K562 (cell line): ENCODE measurements around the gene TOGARAM2. TPM values are rescaled to one million over a fixed set of nuclear protein-coding genes. Genes with fewer than 3 reads are reported as not detected.

ENCODE experiments used
- ATAC-seq: fragments of 200-7000 bp; cut with Tn5 transposase; 3 replicates; pipeline ENCODE4 v1.9.1; 2020; ENCODE audit warnings: moderate library complexity
- BruUV-seq: library from RNA; stranded (reverse); fragments of 400-500 nt; replicated peaks from 2 replicates; lab custom pipeline; 2021; lab: Mats Ljungman, UMichigan
- CTCF ChIA-PET: fragments of 300-600 bp; formaldehyde crosslinking; extraction: SDS; loops from one replicate; lab custom pipeline; 2021; ENCODE audit warnings: low intra/inter-chr PET ratio; lab: Yijun Ruan, JAX
- POLR2A ChIA-PET: fragments of 300-600, 350-650 bp; sonication (Branson Sonifier 250); formaldehyde crosslinking; extraction: SDS; loops from one replicate; lab custom pipeline; 2021; ENCODE audit warnings: antibody characterized with exemption, inconsistent platforms; lab: Yijun Ruan, JAX
- DNase-seq, 4 experiments: peaks; one replicate each; pipeline versions ENCODE4 v3.0.0 to v3.0.0-alpha.2; 2011 to 2018; ENCODE audit warnings: low spot score in 3 of 4, mixed read lengths in 3 of 4; ENCODE audit errors: extremely low read depth in 1 of 4
- FAIRE-seq: peaks from 2 replicates; lab custom pipeline; 2011; peaks lifted over from hg19 to GRCh38; lab: Jason Lieb, UNC
- H2AFZ ChIP-seq: 2 replicates; pipeline ENCODE4 v1.6.0; 2011; ENCODE audit warnings: low read depth, low read length, control low read depth, inconsistent platforms
- H3K27ac ChIP-seq: fragments of 200-600 bp; 3 replicates; pipeline ENCODE4 v1.8.0; 2011; ENCODE audit warnings: low read depth, mild to moderate bottlenecking, control low read depth, inconsistent platforms, low read length, moderate library complexity, mixed read lengths; ENCODE audit errors: extremely low read depth
- H3K27me3 ChIP-seq, 2 experiments: fragments of 300-600 bp in 1 of 2; 2 replicates in 1 of 2; 3 replicates in 1 of 2; pipeline versions ENCODE4 v1.6.0 to v1.8.0; 2011; ENCODE audit warnings: inconsistent platforms in 2 of 2, low read length in 2 of 2, mild to moderate bottlenecking in 1 of 2, mixed read lengths in 1 of 2, moderate library complexity in 1 of 2; ENCODE audit not compliant: control insufficient read depth in 2 of 2, insufficient read depth in 2 of 2
- H3K36me3 ChIP-seq: fragments of 300-600 bp; 3 replicates; pipeline ENCODE4 v1.8.0; 2011; ENCODE audit warnings: mild to moderate bottlenecking, low read length, inconsistent platforms; ENCODE audit not compliant: control insufficient read depth, insufficient read depth
- H3K4me1 ChIP-seq, 2 experiments: fragments of 200-600 bp in 1 of 2; replicated peaks in 1 of 2; 2 replicates in 1 of 2; 3 replicates in 1 of 2; pipeline versions ENCODE4 v1.5.1 to v1.8.0; 2011; ENCODE audit warnings: inconsistent platforms in 2 of 2, low read length in 2 of 2, mild to moderate bottlenecking in 1 of 2, mixed read lengths in 1 of 2, moderate library complexity in 1 of 2; ENCODE audit not compliant: control insufficient read depth in 2 of 2, insufficient read depth in 2 of 2
- H3K4me2 ChIP-seq: 2 replicates; pipeline ENCODE4 v1.6.1; 2011; ENCODE audit warnings: low read length, control low read depth, inconsistent platforms, mixed read lengths; ENCODE audit not compliant: insufficient read depth
- H3K4me3 ChIP-seq: fragments of 200-600 bp; sonication (generic), shearing (Covaris generic); 2 replicates; pipeline ENCODE4 v1.5.1; 2016; ENCODE audit warnings: control low read depth, inconsistent platforms
- H3K79me2 ChIP-seq: fragments of 200-600 bp; 3 replicates; pipeline ENCODE4 v1.8.0; 2011; ENCODE audit warnings: low read length, inconsistent platforms; ENCODE audit not compliant: control insufficient read depth, insufficient read depth
- H3K9ac ChIP-seq, 2 experiments: 2 replicates each; pipeline versions ENCODE4 v1.6.0 to v1.6.1; 2011; ENCODE audit warnings: low read depth in 2 of 2, low read length in 2 of 2, control low read depth in 1 of 2, inconsistent platforms in 1 of 2, mild to moderate bottlenecking in 1 of 2, mixed read lengths in 1 of 2; ENCODE audit not compliant: insufficient read depth in 1 of 2
- H3K9me1 ChIP-seq: one replicate; pipeline ENCODE4 v1.6.0; 2011; ENCODE audit warnings: inconsistent platforms, mild to moderate bottlenecking, low read length, moderate library complexity; ENCODE audit not compliant: control insufficient read depth, insufficient read depth
- H3K9me3 ChIP-seq: replicated peaks from 2 replicates; pipeline ENCODE4 v1.5.1; 2011; ENCODE audit warnings: low read depth, low read length, inconsistent platforms; ENCODE audit not compliant: control insufficient read depth, insufficient read depth
- H4K20me1 ChIP-seq: replicated peaks from 2 replicates; pipeline ENCODE4 v1.6.1; 2011; ENCODE audit warnings: low read length, inconsistent platforms, mixed read lengths; ENCODE audit not compliant: control insufficient read depth, insufficient read depth
- BCOR ChIP-seq: fragments of 450-650 bp; IDR thresholded peaks from 2 replicates; pipeline ENCODE4 v1.6.1; 2016
- CREB3 ChIP-seq: fragments of 450-650 bp; conservative IDR thresholded peaks from 2 replicates; pipeline ENCODE4 v1.6.1; 2016; ENCODE audit warnings: missing genetic modification characterization, low read depth, mild to moderate bottlenecking, missing compliant biosample characterization, moderate library complexity
- CXXC5 ChIP-seq: fragments of 250-450 bp; sonication (Bioruptor Pico); IDR thresholded peaks from 2 replicates; pipeline ENCODE4 v1.8.0; 2022; ENCODE audit warnings: inconsistent platforms, mild to moderate bottlenecking, moderate library complexity
- DMBX1 ChIP-seq: fragments of 250-450 bp; sonication (Bioruptor Pico); IDR thresholded peaks from 2 replicates; pipeline ENCODE4 v1.8.0; 2022; ENCODE audit warnings: inconsistent platforms, mild to moderate bottlenecking, moderate library complexity, borderline replicate concordance
- HDGF ChIP-seq: fragments of 450-650 bp; IDR thresholded peaks from 2 replicates; pipeline ENCODE4 v1.6.1; 2016
- MXI1 ChIP-seq: IDR thresholded peaks from 2 replicates; pipeline ENCODE4 v1.6.1; 2011; ENCODE audit warnings: low read depth, mild to moderate bottlenecking, improper control_type of control experiment, low read length
- NR3C1 ChIP-seq: sonication (generic); formaldehyde crosslinking; IDR thresholded peaks from 2 replicates; pipeline ENCODE4 v1.8.1; 2022; ENCODE audit warnings: missing genetic modification reagents
- PTRF ChIP-seq: fragments of 450-650 bp; IDR thresholded peaks from 2 replicates; pipeline ENCODE4 v1.6.1; 2016; ENCODE audit warnings: mild to moderate bottlenecking, missing genetic modification characterization, missing compliant biosample characterization
- UBTF ChIP-seq, 2 experiments: IDR thresholded peaks; 2 replicates each; pipeline ENCODE4 v1.6.1; 2012; ENCODE audit warnings: improper control_type of control experiment in 2 of 2, low read depth in 2 of 2, low read length in 2 of 2, borderline replicate concordance in 1 of 2
- ZBTB49 ChIP-seq: sonication (generic); formaldehyde crosslinking; IDR thresholded peaks from 2 replicates; pipeline ENCODE4 v1.8.0; 2022; ENCODE audit warnings: missing genetic modification reagents, mild to moderate bottlenecking, borderline replicate concordance
- ZNF551 ChIP-seq: fragments of 250-450 bp; sonication (Bioruptor Pico); IDR thresholded peaks from 2 replicates; pipeline ENCODE4 v1.5.0; 2021; ENCODE audit warnings: mild to moderate bottlenecking, moderate library complexity
- WGBS: fragments of 100-300 bp; shearing (Covaris generic); methylation state at CpG from one replicate; pipeline ENCODE4 v1.1.6; 2016; ENCODE audit warnings: low coverage, mixed read lengths; ENCODE audit not compliant: insufficient coverage; ENCODE audit errors: missing lambda C conversion rate; 5-methylcytosine and 5-hydroxymethylcytosine counted together
- in situ Hi-C: fragments of 300-500 bp; cut with MboI; formaldehyde crosslinking; loops from 4 replicates; pipeline ENCODE4 v1.15.0; 2018; ENCODE audit warnings: inconsistent platforms, mixed read lengths
- intact Hi-C: fragments of 100-400 bp; cut with micrococcal nuclease; formaldehyde crosslinking; loops from 2 replicates; pipeline ENCODE4 v1.14.2; 2022
- polyA plus RNA-seq, 8 experiments: library from polyadenylated mRNA; depleted of rRNA in 4 of 8; stranded (reverse) in 5 of 8; unstranded in 3 of 8; fragments of >200 nt; fragmentation: Nextera tagmentation in 2 of 8; fragmentation: Illumina TruSeq in 1 of 8; extraction: Ambion mirVana in 2 of 8; extraction: Trizol in 1 of 8; gene quantifications; 2 replicates each; pipeline versions ENCODE4 v1.2.1 to v1.2.3, GENCODE V29; 2011 to 2014; ENCODE audit warnings: inconsistent platforms in 1 of 8, missing spikeins in 1 of 8
- total RNA-seq, 7 experiments: library from RNA; depleted of rRNA in 6 of 7; stranded (reverse); fragments of >200 nt in 6 of 7; fragmentation: Illumina TruSeq in 2 of 7; extraction: Trizol in 2 of 7; gene quantifications; 2 replicates each; pipeline versions ENCODE4 v1.2.1 to v1.2.3, GENCODE V29; 2011 to 2021; ENCODE audit warnings: low replicate concordance in 1 of 7

Gene TOGARAM2
- total and polyA plus RNA-seq, 9 of the 15 experiments (the other 6 are each of a cell fraction or from before 2014, with no cell fraction given), result not detected

- no TSS peak for BruUV-seq
- no peak for ATAC-seq
- TF ChIP-seq CREB3 (tag) (no peak), PTRF (tag) (no peak), BCOR (no peak), NR3C1 (CRISPR knock-in tag) (no peak), DMBX1 (no peak), ZBTB49 (CRISPR knock-in tag) (no peak), MXI1 (no peak), HDGF (no peak), UBTF (IDR thresholded peaks at IDR 0.05; ENCODE audit: borderline replicate concordance in 1 of 2, low read depth in 2 of 2, low read length in 2 of 2) (no peak), CXXC5 (no peak), ZNF551 (CRISPR knock-in tag) (no peak)
These were observed 20.7 kb downstream of the TOGARAM2 start for GRCh38 chr2:29001806-29002205.

More at GRCh38 chr2:29001806-29002205, 20.7 kb downstream of the TOGARAM2 start:
- Histone ChIP-seq H3K79me2 (no peaks in the 10 kb centered on the region), H3K4me3 (no peak overlapping the region), H4K20me1 (no peaks in the 10 kb centered on the region; the same call in 1 of the 2 replicates), H3K4me1 (peaks cover 7 to 8% of the 10 kb centered on the region in 2 experiments; a peak in 4 of 5 replicates), H3K9me1 (no peaks in the 10 kb centered on the region), H3K36me3 (no peaks in the 10 kb centered on the region), H3K27me3 (peaks cover 8 to 57% of the 10 kb centered on the region in 2 experiments; a peak in 4 of 5 replicates), H2AFZ (no peak overlapping the region), H3K27ac (no peak overlapping the region), H3K9me3 (no peaks in the 10 kb centered on the region; the same call in 1 of the 2 replicates), H3K9ac (no peak overlapping the region), H3K4me2 (no peak overlapping the region)
- in situ Hi-C loops, result no loop called here
- ChIA-PET POLR2A (interaction anchor here (1.0 to 1.8 kb wide), 2 partner anchors 9 to 14 kb away, joined by 3 to 5 read pairs; no protein-coding TSS in a partner anchor), CTCF (no interaction called here)
- no peak for FAIRE-seq
- no peak for DNase-seq
- 0% methylated on average over 4 of the region's 4 CpGs for WGBS
- intact Hi-C loops, result no loop called here
